ENCODE measurements around the gene TMEM126B. TPM values are rescaled to one million over a fixed set of nuclear protein-coding genes. Genes with fewer than 3 reads are reported as not detected.
"Not testable (repeated sequence)": the region's sequence is repeated elsewhere in the genome, so short reads cannot be mapped to it uniquely, and the experiment has no call there.

The TMEM126B gene
- total RNA-seq, 1 donor from 2014 or later, result 42.3 TPM

- H3K27me3 Mint-ChIP-seq (ENCODE audit: low read depth), result no peaks in the 10 kb centered on the region
- no peaks in the 10 kb centered on the region for H3K36me3 Mint-ChIP-seq (ENCODE audit: low read depth)
These were observed 31.5 kb upstream of the TMEM126B start for GRCh38 chr11:85596886-85597285.

GRCh38 chr11:85599083-85599482, 29.3 kb upstream of the TMEM126B start:
- DNase-seq (ENCODE audit: low spot score), result no peak
- Mint-ChIP-seq H3K27me3 (ENCODE audit: low read depth) (no peaks in the 10 kb centered on the region), H3K4me3 (ENCODE audit: unreplicated experiment) (no peak overlapping the region), H3K27ac (ENCODE audit: unreplicated experiment) (no peak overlapping the region), H3K9me3 (ENCODE audit: low read depth) (no peaks in the 10 kb centered on the region), H3K36me3 (ENCODE audit: low read depth) (no peaks in the 10 kb centered on the region), H3K4me1 (ENCODE audit: low read depth) (no peaks in the 10 kb centered on the region)
- no peak for TF ChIP-seq CTCF (IDR thresholded peaks at IDR 0.05)

More at GRCh38 chr11:85596886-85597285, 31.5 kb upstream of the TMEM126B start:
- no peak overlapping the region for H3K4me3 Mint-ChIP-seq (ENCODE audit: unreplicated experiment)
- DNase-seq (ENCODE audit: low spot score), result no peak
- no peak overlapping the region for H3K27ac Mint-ChIP-seq (ENCODE audit: unreplicated experiment)
- TF ChIP-seq CTCF (IDR thresholded peaks at IDR 0.05), result no peak
- no peaks in the 10 kb centered on the region for H3K9me3 Mint-ChIP-seq (ENCODE audit: low read depth)
- H3K4me1 Mint-ChIP-seq (ENCODE audit: low read depth), result no peaks in the 10 kb centered on the region

GRCh38 chr11:85602526-85603213, 25.7 kb upstream of the TMEM126B start:
- no peak for TF ChIP-seq CTCF (IDR thresholded peaks at IDR 0.05)
- no peak for DNase-seq (ENCODE audit: low spot score)
- no peaks in the 10 kb centered on the region for H3K4me1 Mint-ChIP-seq (ENCODE audit: low read depth)
- H3K27ac Mint-ChIP-seq (ENCODE audit: unreplicated experiment), result no peak overlapping the region
- no peak overlapping the region for H3K4me3 Mint-ChIP-seq (ENCODE audit: unreplicated experiment)
- H3K36me3 Mint-ChIP-seq (ENCODE audit: low read depth), result peaks cover 1% of the 10 kb centered on the region
- H3K27me3 Mint-ChIP-seq (ENCODE audit: low read depth), result no peaks in the 10 kb centered on the region
- H3K9me3 Mint-ChIP-seq (ENCODE audit: low read depth), result peaks cover 4% of the 10 kb centered on the region

- TF ChIP-seq CTCF (IDR thresholded peaks at IDR 0.05), result no peak
- no peak for DNase-seq (ENCODE audit: low spot score)
- Mint-ChIP-seq H3K36me3 (ENCODE audit: low read depth) (peaks cover 1% of the 10 kb centered on the region), H3K27ac (ENCODE audit: unreplicated experiment) (no peak overlapping the region), H3K4me3 (ENCODE audit: unreplicated experiment) (no peak overlapping the region), H3K9me3 (ENCODE audit: low read depth) (peaks cover 4% of the 10 kb centered on the region), H3K4me1 (ENCODE audit: low read depth) (no peaks in the 10 kb centered on the region), H3K27me3 (ENCODE audit: low read depth) (no peaks in the 10 kb centered on the region)
These were observed 25.2 kb upstream of the TMEM126B start for GRCh38 chr11:85603220-85603619.

- not testable (repeated sequence) for H3K27ac Mint-ChIP-seq (ENCODE audit: unreplicated experiment); DNase-seq (ENCODE audit: low spot score); H3K9me3 Mint-ChIP-seq (ENCODE audit: low read depth); H3K4me1 Mint-ChIP-seq (ENCODE audit: low read depth); H3K4me3 Mint-ChIP-seq (ENCODE audit: unreplicated experiment); H3K27me3 Mint-ChIP-seq (ENCODE audit: low read depth); H3K36me3 Mint-ChIP-seq (ENCODE audit: low read depth)
These were observed 22.2 kb upstream of the TMEM126B start for GRCh38 chr11:85606237-85606636.

- not testable (repeated sequence) for H3K27ac Mint-ChIP-seq (ENCODE audit: unreplicated experiment); DNase-seq (ENCODE audit: low spot score); H3K36me3 Mint-ChIP-seq (ENCODE audit: low read depth); H3K27me3 Mint-ChIP-seq (ENCODE audit: low read depth); H3K4me1 Mint-ChIP-seq (ENCODE audit: low read depth); H3K9me3 Mint-ChIP-seq (ENCODE audit: low read depth); H3K4me3 Mint-ChIP-seq (ENCODE audit: unreplicated experiment)
These were observed 19.8 kb upstream of the TMEM126B start for GRCh38 chr11:85608621-85609020.

- not testable (repeated sequence) for H3K9me3 Mint-ChIP-seq (ENCODE audit: low read depth); H3K27me3 Mint-ChIP-seq (ENCODE audit: low read depth); H3K4me1 Mint-ChIP-seq (ENCODE audit: low read depth); H3K36me3 Mint-ChIP-seq (ENCODE audit: low read depth); H3K4me3 Mint-ChIP-seq (ENCODE audit: unreplicated experiment); H3K27ac Mint-ChIP-seq (ENCODE audit: unreplicated experiment); DNase-seq (ENCODE audit: low spot score)
These were observed 19.1 kb upstream of the TMEM126B start for GRCh38 chr11:85609286-85609685.

- H3K4me1 Mint-ChIP-seq (ENCODE audit: low read depth); H3K27me3 Mint-ChIP-seq (ENCODE audit: low read depth); H3K4me3 Mint-ChIP-seq (ENCODE audit: unreplicated experiment); DNase-seq (ENCODE audit: low spot score); H3K36me3 Mint-ChIP-seq (ENCODE audit: low read depth); H3K9me3 Mint-ChIP-seq (ENCODE audit: low read depth); H3K27ac Mint-ChIP-seq (ENCODE audit: unreplicated experiment): not testable (repeated sequence)
These were observed 16.8 kb upstream of the TMEM126B start for GRCh38 chr11:85611643-85612042.
